T-helper 2 cell (primary cell): ENCODE results near the gene ATOH1.

Source experiments
- DNase-seq, 5 experiments: peaks; one replicate each; pipeline versions ENCODE4 v3.0.0 to v3.0.0-alpha.2; 2012 to 2022
- total RNA-seq, 2 donors: gene quantifications; one replicate each; lab custom pipeline; 2026; lab: John Stamatoyannopoulos, UW

ATOH1 gene, protein sequence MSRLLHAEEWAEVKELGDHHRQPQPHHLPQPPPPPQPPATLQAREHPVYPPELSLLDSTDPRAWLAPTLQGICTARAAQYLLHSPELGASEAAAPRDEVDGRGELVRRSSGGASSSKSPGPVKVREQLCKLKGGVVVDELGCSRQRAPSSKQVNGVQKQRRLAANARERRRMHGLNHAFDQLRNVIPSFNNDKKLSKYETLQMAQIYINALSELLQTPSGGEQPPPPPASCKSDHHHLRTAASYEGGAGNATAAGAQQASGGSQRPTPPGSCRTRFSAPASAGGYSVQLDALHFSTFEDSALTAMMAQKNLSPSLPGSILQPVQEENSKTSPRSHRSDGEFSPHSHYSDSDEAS
- 0 reads per million in 2 donors for total RNA-seq

- peak in 1 of 5 experiments; percentile 10 for DNase-seq
Measured at GRCh38 chr4:93828332-93828994, at the start of gene ATOH1. Gene ATOH1 (plus strand): TSS chr4:93828753. CDS start chr4:93828927, 174 bp downstream.

DNA sequence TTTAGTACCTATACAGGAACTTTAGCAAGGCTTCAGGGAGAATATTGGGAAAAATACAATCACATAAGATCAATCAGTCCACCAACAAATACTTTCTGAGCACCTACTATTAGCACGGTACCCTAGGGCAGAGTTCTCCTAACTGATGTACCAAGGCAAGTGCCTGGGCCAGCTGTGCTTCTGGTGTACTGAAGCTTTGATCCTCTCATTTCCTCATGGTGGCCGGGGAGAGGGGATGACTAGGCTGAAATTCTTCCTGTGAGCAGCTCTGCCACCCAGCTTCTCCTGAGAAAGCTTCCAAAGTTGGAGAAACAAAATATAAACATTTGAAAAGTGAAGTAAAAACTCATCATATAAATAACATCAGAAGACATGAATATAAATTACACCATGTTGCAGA, 49.3 kb upstream of the ATOH1 start:
- no peak for DNase-seq

DNA sequence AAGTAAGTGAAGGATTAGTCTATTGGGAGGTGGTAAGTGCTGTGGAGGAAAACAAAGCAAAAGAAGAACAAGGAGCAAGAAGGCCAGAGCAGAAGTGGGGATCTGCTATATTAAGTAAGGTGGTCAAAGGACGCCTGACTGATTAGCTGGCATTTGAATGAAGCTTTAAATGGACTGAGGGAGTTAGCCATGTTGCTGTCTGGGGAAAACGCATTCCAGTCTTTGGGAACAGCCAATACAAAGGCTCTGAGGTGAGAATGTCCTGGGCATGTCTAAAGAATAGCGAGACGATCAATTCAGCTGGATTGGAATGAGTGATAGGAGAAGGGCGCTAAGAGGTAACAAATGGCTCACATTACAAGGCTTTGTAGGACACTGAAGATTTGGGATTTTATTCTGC, 48.5 kb upstream of the ATOH1 start:
- DNase-seq = no peak

DNA sequence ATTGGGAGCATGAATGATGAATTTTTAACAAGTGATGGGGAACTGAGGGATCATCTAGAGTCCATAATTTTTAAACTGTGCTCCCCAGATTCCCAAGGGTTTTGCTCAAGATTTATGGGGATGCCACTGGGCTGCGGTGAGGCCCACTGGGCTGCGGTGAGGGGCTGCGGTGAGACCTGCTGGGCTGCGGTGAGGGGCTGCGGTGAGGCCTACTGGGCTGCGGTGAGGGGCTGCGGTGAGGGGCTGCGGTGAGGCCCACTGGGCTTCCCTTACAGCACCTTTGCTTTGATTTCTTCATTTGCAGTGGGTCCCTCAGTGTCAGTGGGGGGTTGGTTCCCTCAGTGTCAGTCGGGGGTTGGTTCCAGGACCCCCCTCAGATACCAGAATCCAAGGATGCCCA, 47.4 kb upstream of the ATOH1 start:
- no peak for DNase-seq

DNA sequence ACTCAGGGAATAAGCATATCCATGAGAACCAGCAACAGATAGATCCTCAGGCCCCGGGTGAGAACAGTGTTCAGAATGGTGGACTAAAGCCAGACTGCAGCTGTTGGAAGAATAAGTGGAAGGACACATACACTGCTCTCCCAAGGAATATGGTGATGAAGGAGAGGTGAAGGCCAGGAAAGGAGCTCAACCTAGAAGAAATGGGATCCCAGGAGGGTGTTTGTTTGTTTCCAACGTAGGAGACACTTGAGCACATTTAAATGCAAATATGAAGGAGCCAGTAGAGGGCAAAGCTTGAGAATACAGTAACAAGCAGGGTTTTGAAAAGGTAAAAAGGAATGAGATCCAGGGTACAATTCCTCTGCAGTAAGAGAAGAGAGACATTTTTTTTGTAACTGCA, 42.4 kb upstream of the ATOH1 start:
- no peak for DNase-seq

DNA sequence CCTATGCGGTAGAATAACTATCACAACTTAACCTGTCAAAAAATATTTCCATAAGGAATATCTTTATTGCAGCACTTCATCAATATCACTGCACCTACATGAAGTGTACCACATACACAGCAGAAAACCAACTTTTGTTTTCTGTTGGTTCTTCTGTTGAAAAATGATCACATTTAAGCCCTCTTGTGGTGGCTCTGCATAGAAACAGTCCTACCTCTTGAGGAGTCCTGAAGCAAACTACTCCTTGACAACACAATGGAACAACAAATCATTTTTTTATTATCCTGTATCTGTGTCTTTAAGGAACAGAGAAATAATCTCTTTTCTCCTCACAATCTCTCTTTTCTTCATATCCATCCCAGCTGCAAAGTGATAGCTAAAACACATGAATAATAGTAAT, 39.8 kb upstream of the ATOH1 start:
- DNase-seq = peak in 1 of 5 experiments; percentile 2

- peak in 1 of 5 experiments; percentile 41 for DNase-seq
Measured at GRCh38 chr4:93791570-93792195, 36.9 kb upstream of the ATOH1 start.

DNA sequence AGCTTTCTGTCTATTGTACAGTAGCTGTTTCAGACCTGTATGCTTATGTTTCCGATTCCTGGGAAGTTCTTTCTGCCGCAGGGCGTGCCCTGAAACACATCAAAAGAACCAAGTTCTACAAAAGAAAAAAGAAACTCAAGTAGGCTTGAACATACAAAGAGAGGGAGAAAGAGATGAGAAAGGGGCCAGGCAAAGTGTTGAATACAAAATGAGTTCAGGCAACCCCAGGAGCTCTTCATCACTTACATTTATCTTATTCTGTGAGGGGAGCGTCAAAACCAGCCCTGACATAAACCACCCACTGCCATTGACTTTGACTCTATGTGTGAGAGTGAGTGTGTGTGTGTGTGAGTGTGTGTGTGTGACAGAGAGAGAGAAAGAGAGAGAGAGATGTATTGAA, 26.5 kb upstream of the ATOH1 start:
- no peak for DNase-seq

GRCh38 chr4:93809773-93810172, 18.8 kb upstream of the ATOH1 start:
- no peak for DNase-seq

DNA sequence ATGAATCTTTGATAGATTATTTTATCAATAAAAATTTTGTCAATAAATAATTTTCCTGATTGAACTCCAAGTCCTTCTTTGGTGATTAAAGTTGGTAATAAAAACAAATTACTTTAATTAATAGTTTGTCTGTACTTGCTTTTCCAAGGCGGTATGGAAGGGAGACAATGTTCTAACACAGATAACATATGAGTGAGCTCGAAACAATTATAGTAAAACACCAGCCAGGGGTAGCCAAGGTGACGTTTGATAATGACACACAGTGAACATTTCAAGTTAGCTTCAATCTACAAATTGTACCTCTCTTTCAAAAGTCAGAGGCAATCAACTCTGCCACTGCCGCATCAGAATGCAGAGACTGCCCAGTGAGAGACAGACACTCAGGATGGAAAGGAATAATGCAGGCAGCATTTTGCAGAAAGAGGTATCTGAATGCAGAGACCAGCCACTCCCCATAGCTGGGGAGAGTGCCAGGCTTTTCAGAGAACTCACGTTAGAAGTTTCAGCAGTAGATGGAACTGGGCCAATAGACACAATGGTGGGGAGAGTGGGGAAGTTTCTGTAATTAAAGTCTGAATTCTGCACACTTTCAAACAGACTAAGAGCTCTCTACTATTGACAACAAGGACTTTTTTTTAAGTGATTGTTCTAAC, 18.1 kb upstream of the ATOH1 start:
- no peak for DNase-seq

GRCh38 chr4:93813092-93813491, 15.5 kb upstream of the ATOH1 start:
- DNase-seq = no peak

- no peak for DNase-seq
Measured at GRCh38 chr4:93814141-93814540, 14.4 kb upstream of the ATOH1 start.

DNA sequence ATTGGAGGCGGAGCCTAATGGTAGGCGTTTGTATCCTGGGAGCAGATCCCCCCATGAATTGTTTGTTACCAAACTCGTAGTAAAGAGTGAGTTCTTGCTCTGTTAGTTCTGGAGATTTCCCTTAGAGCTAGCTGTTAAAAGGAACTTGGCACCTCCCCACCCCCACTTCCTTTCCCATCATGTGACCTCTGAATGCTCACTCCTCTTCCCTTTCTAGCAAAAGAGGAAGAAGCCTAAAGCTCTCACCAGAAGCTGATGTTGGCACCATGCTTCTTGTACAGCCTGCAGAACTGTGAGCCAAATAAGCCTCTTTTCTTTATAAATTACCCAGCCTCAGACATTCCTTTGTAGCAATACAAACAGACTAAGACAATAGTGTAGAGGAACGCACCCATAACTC, 13.8 kb upstream of the ATOH1 start:
- no peak for DNase-seq

DNA sequence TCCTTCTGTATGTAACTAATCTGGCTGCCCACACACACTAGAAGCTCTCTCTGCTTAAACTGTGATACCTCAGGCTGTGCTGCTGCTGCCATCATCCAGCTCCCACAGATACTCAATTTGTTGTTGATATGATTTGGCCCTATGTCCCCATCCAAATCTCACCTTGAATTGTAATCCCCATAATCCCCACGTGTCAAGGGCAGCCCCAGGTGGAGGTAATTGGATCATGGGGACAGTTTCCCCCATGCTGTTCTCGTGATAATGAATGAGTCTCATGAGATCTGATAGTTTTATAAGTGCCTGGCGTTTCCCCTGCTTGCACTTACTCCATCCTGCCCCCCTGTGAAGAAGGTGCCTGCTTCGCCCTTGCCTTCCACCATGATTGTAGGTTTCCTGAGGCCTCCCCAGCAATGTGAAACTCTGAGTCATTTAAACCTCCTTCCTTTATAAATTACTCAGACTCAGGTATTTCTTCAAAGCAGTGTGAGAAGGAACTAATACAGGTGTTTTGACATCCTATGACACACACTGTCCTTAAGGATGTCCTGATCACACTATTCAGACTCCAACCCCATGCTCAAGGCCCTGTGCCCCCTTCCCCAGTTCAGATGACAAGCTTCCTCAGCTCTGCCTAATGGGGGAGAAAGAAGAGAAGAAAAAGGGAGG, 2.9 kb upstream of the ATOH1 start:
- no peak for DNase-seq

GRCh38 chr4:93827272-93827947, 1.1 kb upstream of the ATOH1 start:
- no peak for DNase-seq

GRCh38 chr4:93828995-93829819, 654 bp downstream of the ATOH1 start:
- DNase-seq = peak in 1 of 5 experiments; percentile 28

- no peak for DNase-seq
Measured at GRCh38 chr4:93829820-93830687, 1.5 kb downstream of the ATOH1 start.

- DNase-seq = no peak
Measured at GRCh38 chr4:93831716-93832496, 3.4 kb downstream of the ATOH1 start.
